Gastrocnemius medialis (tissue), 4 donors: ENCODE measurements around the gene ARHGAP12. TPM values are rescaled to one million over a fixed set of nuclear protein-coding genes. Genes with fewer than 3 reads are reported as not detected.

Experiments
- ATAC-seq, 2 donors: fragments of 150-250 bp; one replicate each; pipeline ENCODE4 v1.9.1; 2016
- DNase-seq, 2 donors: peaks; one replicate each; pipeline ENCODE4 v3.0.0-alpha.2; 2019
- H3K27ac ChIP-seq, 4 donors: fragments of 200-600 bp; sonication (generic); 1 replicate in 1 of 4; 2 replicates in 3 of 4; pipeline ENCODE4 v1.5.1; 2016 to 2018; ENCODE audit warnings: mild to moderate bottlenecking in 2 of 4, moderate library complexity in 1 of 4
- H3K27me3 ChIP-seq, 3 donors: fragments of 200-600 bp; sonication (generic) in 2 of 3; 1 replicate in 1 of 3; 2 replicates in 2 of 3; pipeline versions ENCODE4 v1.5.1 to v1.6.0; 2016 to 2019; ENCODE audit warnings: mild to moderate bottlenecking in 1 of 3, moderate library complexity in 1 of 3
- H3K36me3 ChIP-seq, 2 donors: fragments of 200-600 bp; sonication (generic) in 1 of 2; one replicate each; pipeline ENCODE4 v1.5.1; 2017 to 2018
- H3K4me1 ChIP-seq, 2 donors: fragments of 200-600 bp; sonication (generic) in 1 of 2; one replicate each; pipeline ENCODE4 v1.5.1; 2016 to 2017; ENCODE audit warnings: mild to moderate bottlenecking in 2 of 2
- H3K4me3 ChIP-seq, 4 donors: fragments of 200-600 bp; sonication (generic) in 3 of 4; 1 replicate in 1 of 4; 2 replicates in 3 of 4; pipeline ENCODE4 v1.5.1; 2016 to 2019; ENCODE audit warnings: mild to moderate bottlenecking in 2 of 4
- H3K9me3 ChIP-seq, 3 donors: fragments of 200-600 bp; sonication (generic) in 2 of 3; 1 replicate in 1 of 3; 2 replicates in 2 of 3; pipeline ENCODE4 v1.5.1; 2016 to 2019
- CTCF ChIP-seq, 5 experiments: fragments of 450-650 bp in 3 of 5; fragments of 200-600 bp in 2 of 5; sonication (generic) in 2 of 5; IDR thresholded peaks in 4 of 5; conservative IDR thresholded peaks in 1 of 5; 1 replicate in 4 of 5; 2 replicates in 1 of 5; pipeline ENCODE4 v1.5.1; 2016 to 2019; ENCODE audit warnings: antibody characterized with exemption in 5 of 5, mild to moderate bottlenecking in 3 of 5, moderate library complexity in 3 of 5
- POLR2A ChIP-seq, 2 donors: fragments of 450-650 bp; IDR thresholded peaks; one replicate each; pipeline ENCODE4 v1.6.1; 2017; ENCODE audit warnings: antibody characterized with exemption in 2 of 2, mild to moderate bottlenecking in 2 of 2, moderate library complexity in 2 of 2
- in situ Hi-C, 4 donors: fragments of 200-750 bp; cut with MboI; loops; one replicate each; pipeline versions ENCODE4 v1.15.0 to v1.8.0; 2017; ENCODE audit warnings: low sequenced_read_pairs in 4 of 4
- intact Hi-C: fragments of 100-400 bp; cut with DNase I; formaldehyde crosslinking; loops from one replicate; pipeline ENCODE4 v1.15.1; 2023; ENCODE audit warnings: low total_unique reads
- total RNA-seq, 4 donors: library from RNA; depleted of rRNA; stranded (reverse); fragments of >200 nt; gene quantifications; one replicate each; pipeline versions ENCODE4 v1.1.0 to v1.2.3, GENCODE V29; 2016

ARHGAP12 gene
- total RNA-seq, 4 donors from 2014 or later: 17.0 to 34.3 (median 21.6) TPM

- intact Hi-C loops (no loop called here), in situ Hi-C loops (no loop called here)
- no peaks in the 10 kb centered on the region for H3K27me3 ChIP-seq
- no peak for TF ChIP-seq CTCF (IDR thresholded peaks at IDR 0.05 in 4 of 5, conservative IDR thresholded peaks at IDR 0.05 in 1 of 5)
- no peak for TF ChIP-seq POLR2A (IDR thresholded peaks at IDR 0.05)
- ATAC-seq: no peak
- H3K36me3 ChIP-seq: no peaks in the 10 kb centered on the region
- H3K4me3 ChIP-seq: no peak overlapping the region
- H3K9me3 ChIP-seq: no peaks in the 10 kb centered on the region
- peaks cover 17 to 21% of the 10 kb centered on the region in 2 donors for H3K4me1 ChIP-seq
- no peak overlapping the region for H3K27ac ChIP-seq
- DNase-seq: no peak
Measured at GRCh38 chr10:31883397-31883796, 45.2 kb downstream of the ARHGAP12 start.

GRCh38 chr10:31878486-31878885 is 50.1 kb downstream of the ARHGAP12 start:
- intact Hi-C loops (no loop called here), in situ Hi-C loops (loop anchor here in 1 of 4 donors (10.0 kb wide), 1 partner anchor 56 kb away; no protein-coding TSS in a partner anchor)
- no peak for ATAC-seq
- no peaks in the 10 kb centered on the region for H3K27me3 ChIP-seq
- H3K9me3 ChIP-seq: no peaks in the 10 kb centered on the region
- no peak for DNase-seq
- no peak overlapping the region for H3K4me3 ChIP-seq
- TF ChIP-seq POLR2A (IDR thresholded peaks at IDR 0.05) (no peak), CTCF (IDR thresholded peaks at IDR 0.05 in 4 of 5, conservative IDR thresholded peaks at IDR 0.05 in 1 of 5) (no peak)
- no peak overlapping the region for H3K27ac ChIP-seq
- H3K36me3 ChIP-seq: no peaks in the 10 kb centered on the region
- H3K4me1 ChIP-seq: peaks cover 8 to 10% of the 10 kb centered on the region in 2 donors

DNA sequence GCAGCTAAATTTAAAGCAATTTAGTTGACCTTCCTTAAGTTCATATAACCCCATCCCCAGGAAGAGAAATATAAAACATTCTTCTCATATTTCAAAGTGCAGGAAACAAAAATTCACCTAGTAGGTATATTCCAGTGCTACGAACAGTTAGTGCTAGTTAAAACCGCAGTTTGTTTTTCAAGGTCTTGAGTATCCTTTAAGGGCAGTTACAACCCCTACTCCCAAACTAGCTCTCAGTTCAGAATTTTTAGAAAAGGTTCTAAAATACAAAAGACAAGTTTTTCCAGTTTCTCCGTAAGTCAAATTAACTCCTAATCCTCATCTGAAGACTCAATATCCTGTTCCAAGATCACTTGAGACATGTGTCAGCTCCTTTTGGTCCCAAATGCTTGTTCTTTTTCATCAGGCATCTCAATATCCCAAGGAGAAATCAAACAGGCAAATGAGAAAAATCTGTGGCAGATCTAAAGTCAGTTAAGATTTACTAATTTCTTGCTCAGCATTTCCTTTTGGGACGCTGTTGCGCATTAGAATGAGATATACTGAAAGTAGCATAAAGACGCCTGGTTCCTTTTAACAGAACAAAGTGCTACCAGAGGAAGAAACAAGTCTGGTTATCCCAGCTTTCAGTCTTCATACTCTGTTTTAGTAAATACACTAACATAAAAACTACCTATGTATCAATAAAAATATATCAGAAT is 51.8 kb downstream of the ARHGAP12 start:
- intact Hi-C loops: no loop called here
- H3K4me1 ChIP-seq: peaks cover 14 to 16% of the 10 kb centered on the region in 2 donors
- no peaks in the 10 kb centered on the region for H3K27me3 ChIP-seq
- H3K9me3 ChIP-seq: no peaks in the 10 kb centered on the region
- no peaks in the 10 kb centered on the region for H3K36me3 ChIP-seq
- no peak overlapping the region for H3K27ac ChIP-seq
- ATAC-seq (no peak), DNase-seq (no peak)
- TF ChIP-seq POLR2A (IDR thresholded peaks at IDR 0.05) (no peak), CTCF (IDR thresholded peaks at IDR 0.05 in 4 of 5, conservative IDR thresholded peaks at IDR 0.05 in 1 of 5) (no peak)
- in situ Hi-C loops: loop anchor here in 1 of 4 donors (10.0 kb wide), 1 partner anchor 58 kb away; no protein-coding TSS in a partner anchor
- H3K4me3 ChIP-seq: no peak overlapping the region

- Histone ChIP-seq H3K36me3 (no peaks in the 10 kb centered on the region), H3K27ac (no peak overlapping the region), H3K4me1 (peaks cover 26 to 28% of the 10 kb centered on the region in 2 donors), H3K4me3 (no peak overlapping the region), H3K27me3 (no peaks in the 10 kb centered on the region), H3K9me3 (no peaks in the 10 kb centered on the region)
- ATAC-seq (no peak), DNase-seq (no peak)
- intact Hi-C loops (no loop called here), in situ Hi-C loops (loop anchor here in 1 of 4 donors (10.0 kb wide), 1 partner anchor 59 kb away; no protein-coding TSS in a partner anchor)
- TF ChIP-seq CTCF (IDR thresholded peaks at IDR 0.05 in 4 of 5, conservative IDR thresholded peaks at IDR 0.05 in 1 of 5) (no peak), POLR2A (IDR thresholded peaks at IDR 0.05) (no peak)
Measured at GRCh38 chr10:31875608-31876007, 53.0 kb downstream of the ARHGAP12 start.
